ENCODE measurements around the gene CELF4. TPM values are rescaled to one million over a fixed set of nuclear protein-coding genes. Genes with fewer than 3 reads are reported as not detected.

Gene CELF4
- total and polyA plus RNA-seq, 2 of the 4 experiments (the other 2 are of a cell fraction), result not detected

- DNase-seq (no peak), ATAC-seq (ENCODE audit: low read depth) (no peak)
- H3K27me3 ChIP-seq (ENCODE audit: control insufficient read depth, insufficient read depth, low read length), result no peaks in the 10 kb centered on the region; the same call in 1 of the 2 replicates
- no peak overlapping the region for H2AFZ ChIP-seq (replicated peaks; ENCODE audit: low read length, poor library complexity)
- H4K5ac ChIP-seq (ENCODE audit: low read depth, low read length), result no peak overlapping the region
- no peaks in the 10 kb centered on the region for H3K9me3 ChIP-seq (ENCODE audit: control insufficient read depth, insufficient read depth, low read length)
- WGBS, 2 experiments (ENCODE audit: extremely low coverage in 2 of 2, insufficient read length in 1 of 2), result no CpG with 5 or more reads among the region's 3 CpGs
- H3K18ac ChIP-seq (ENCODE audit: low read depth, low read length), result no peak overlapping the region
- no peaks in the 10 kb centered on the region for H3K9me1 ChIP-seq (ENCODE audit: insufficient read depth, low read length)
- no TSS peak for BruUV-seq (replicated peaks)
- no peak overlapping the region for H3K23ac ChIP-seq (ENCODE audit: low read depth, low read length)
- no peak overlapping the region for H2AK5ac ChIP-seq (ENCODE audit: low read depth, low read length)
- no peak overlapping the region for H3K14ac ChIP-seq (replicated peaks; ENCODE audit: low read depth, low read length)
- H3K9ac ChIP-seq (ENCODE audit: low read depth, low read length), result no peak overlapping the region
- H3K79me1 ChIP-seq (ENCODE audit: low read depth in 1 of 2, low read length in 2 of 2), result no peaks in the 10 kb centered on the region
- dilution Hi-C loops (cut with HindIII; ENCODE audit: low sequenced_read_pairs, unreplicated experiment), result no loop called here
- H2BK120ac ChIP-seq (ENCODE audit: low read depth, low read length), result no peak overlapping the region
- in situ Hi-C loops (cut with MboI; ENCODE audit: low sequenced_read_pairs), result no loop called here
- TF ChIP-seq MAFK (IDR thresholded peaks at IDR 0.05; ENCODE audit: low read depth, low read length), result no peak
- TF ChIP-seq MXI1 (IDR thresholded peaks at IDR 0.05; ENCODE audit: borderline replicate concordance, low read depth, low read length), result no peak
- TF ChIP-seq CTCF (conservative IDR thresholded peaks at IDR 0.05; ENCODE audit: low read depth, low read length), result no peak
- no peak for TF ChIP-seq CEBPB (IDR thresholded peaks at IDR 0.05; ENCODE audit: low read depth, low read length)
- TF ChIP-seq BHLHE40 (IDR thresholded peaks at IDR 0.05; ENCODE audit: low read depth, low read length), result no peak
- TF ChIP-seq RFX5 (IDR thresholded peaks at IDR 0.05; ENCODE audit: low read depth, low read length), result no peak
- TF ChIP-seq NFE2L2 (IDR thresholded peaks at IDR 0.05; ENCODE audit: low read depth, low read length), result no peak
- TF ChIP-seq MAZ (IDR thresholded peaks at IDR 0.05; ENCODE audit: borderline replicate concordance, low read depth, low read length), result no peak
- TF ChIP-seq FOS (IDR thresholded peaks at IDR 0.05; ENCODE audit: low read depth, low read length), result no peak
- TF ChIP-seq RCOR1 (IDR thresholded peaks at IDR 0.05; ENCODE audit: insufficient replicate concordance, low read length), result no peak
- TF ChIP-seq ELK1 (IDR thresholded peaks at IDR 0.05; ENCODE audit: borderline replicate concordance, low read depth, low read length), result no peak
- TF ChIP-seq RAD21 (IDR thresholded peaks at IDR 0.05; ENCODE audit: low read length), result no peak
- TF ChIP-seq CHD1 (IDR thresholded peaks at IDR 0.05; ENCODE audit: low read depth, low read length), result no peak
- no peak for TF ChIP-seq POLR2A (IDR thresholded peaks at IDR 0.05; ENCODE audit: low read depth, low read length)
- TF ChIP-seq USF2 (IDR thresholded peaks at IDR 0.05; ENCODE audit: low read depth, low read length), result no peak
- no peak for TF ChIP-seq SMC3 (IDR thresholded peaks at IDR 0.05; ENCODE audit: low read depth, low read length)
- H2BK5ac ChIP-seq (ENCODE audit: low read depth, low read length, poor library complexity, severe bottlenecking), result no peak overlapping the region
- POLR2A ChIA-PET (ENCODE audit: unreplicated experiment), result no interaction called here
- no peaks in the 10 kb centered on the region for H3K36me3 ChIP-seq (ENCODE audit: control insufficient read depth, insufficient read depth, low read length)
- H3K4ac ChIP-seq (ENCODE audit: low read depth, low read length), result no peak overlapping the region
- CTCF ChIA-PET, result no interaction called here
- H4K8ac ChIP-seq (ENCODE audit: low read depth in 2 of 2, low read length in 2 of 2), result no peak overlapping the region
- H3K4me2 ChIP-seq (ENCODE audit: low read depth, low read length), result no peak overlapping the region
- no peak overlapping the region for H3K4me3 ChIP-seq (ENCODE audit: insufficient read depth, low read depth, low read length)
- H4K20me1 ChIP-seq (ENCODE audit: insufficient read depth, low read length), result no peaks in the 10 kb centered on the region
- H4K91ac ChIP-seq (ENCODE audit: insufficient read depth, low read depth, low read length), result no peak overlapping the region
- H3K4me1 ChIP-seq (ENCODE audit: control insufficient read depth, insufficient read depth, low read length), result no peaks in the 10 kb centered on the region
- H2BK15ac ChIP-seq (ENCODE audit: low read depth, low read length), result no peak overlapping the region
- no peak overlapping the region for H2AK9ac ChIP-seq (replicated peaks; ENCODE audit: low read depth, low read length, poor library complexity)
- H3K56ac ChIP-seq (ENCODE audit: extremely low read depth, insufficient read depth, low read length), result no peak overlapping the region
- intact Hi-C loops (cut with micrococcal nuclease), result no loop called here
- H2BK20ac ChIP-seq (ENCODE audit: low read depth, low read length), result no peak overlapping the region
- no peak overlapping the region for H3K27ac ChIP-seq (ENCODE audit: insufficient read depth, low read length)
These were observed 14.3 kb downstream of the CELF4 start for GRCh38 chr18:37551249-37551648.
